GM12801 (cell line): Measurements from ENCODE around the gene HOXA4.

Experiments used
- TF ChIP-seq, protein P1 (sequence below): IDR thresholded peaks from one replicate; pipeline ENCODE4 v1.5.1; 2011; ENCODE audit warnings: control low read depth; ENCODE audit not compliant: insufficient read length; ENCODE audit errors: extremely low read depth

The HOXA4 gene

GRCh38 chr7:27176524-27176845, 45.9 kb upstream of the HOXA4 start:
- TF ChIP-seq, protein P1, sequence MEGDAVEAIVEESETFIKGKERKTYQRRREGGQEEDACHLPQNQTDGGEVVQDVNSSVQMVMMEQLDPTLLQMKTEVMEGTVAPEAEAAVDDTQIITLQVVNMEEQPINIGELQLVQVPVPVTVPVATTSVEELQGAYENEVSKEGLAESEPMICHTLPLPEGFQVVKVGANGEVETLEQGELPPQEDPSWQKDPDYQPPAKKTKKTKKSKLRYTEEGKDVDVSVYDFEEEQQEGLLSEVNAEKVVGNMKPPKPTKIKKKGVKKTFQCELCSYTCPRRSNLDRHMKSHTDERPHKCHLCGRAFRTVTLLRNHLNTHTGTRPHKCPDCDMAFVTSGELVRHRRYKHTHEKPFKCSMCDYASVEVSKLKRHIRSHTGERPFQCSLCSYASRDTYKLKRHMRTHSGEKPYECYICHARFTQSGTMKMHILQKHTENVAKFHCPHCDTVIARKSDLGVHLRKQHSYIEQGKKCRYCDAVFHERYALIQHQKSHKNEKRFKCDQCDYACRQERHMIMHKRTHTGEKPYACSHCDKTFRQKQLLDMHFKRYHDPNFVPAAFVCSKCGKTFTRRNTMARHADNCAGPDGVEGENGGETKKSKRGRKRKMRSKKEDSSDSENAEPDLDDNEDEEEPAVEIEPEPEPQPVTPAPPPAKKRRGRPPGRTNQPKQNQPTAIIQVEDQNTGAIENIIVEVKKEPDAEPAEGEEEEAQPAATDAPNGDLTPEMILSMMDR: no peak

- TF ChIP-seq, protein P1: no peak
These were observed 45.3 kb upstream of the HOXA4 start for GRCh38 chr7:27175626-27176523.

DNA sequence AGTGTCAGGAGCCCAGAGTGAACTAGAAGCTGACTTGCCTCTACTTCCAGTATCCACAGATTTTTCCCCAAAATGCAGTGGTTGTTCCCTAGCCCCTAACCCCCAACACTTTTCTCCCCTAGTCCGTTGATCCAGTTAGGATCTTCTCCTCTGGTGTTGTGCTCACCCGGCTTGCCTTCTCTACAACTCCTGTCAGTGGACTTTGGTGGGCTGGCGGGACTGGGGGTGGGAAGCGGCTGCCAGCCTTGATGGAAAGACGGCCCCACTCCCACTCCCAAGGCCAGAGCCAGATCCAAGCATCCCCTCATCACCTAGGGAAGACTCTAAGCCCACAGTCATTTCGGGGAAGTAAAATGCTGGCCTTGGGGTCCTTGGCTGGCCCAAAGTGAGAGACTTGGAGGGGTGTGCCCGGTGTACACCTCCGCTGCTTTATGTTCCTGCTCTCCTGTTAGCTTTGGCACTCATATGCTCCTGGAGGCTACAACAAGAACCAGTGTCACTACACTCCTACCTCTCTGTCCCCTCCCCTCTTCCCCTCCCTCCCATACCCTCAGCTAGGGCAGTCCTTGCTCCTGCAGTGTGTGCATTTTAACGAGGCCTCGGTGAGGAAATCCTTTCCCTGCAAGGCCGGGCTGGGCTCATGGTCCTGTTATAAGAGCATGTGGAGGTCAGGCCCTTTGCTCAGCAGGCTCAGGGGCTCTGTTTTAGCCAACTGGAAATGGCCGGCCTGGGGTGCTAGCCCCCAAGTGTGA, 44.5 kb upstream of the HOXA4 start:
- TF ChIP-seq, protein P1: no peak

GRCh38 chr7:27173956-27174873, 43.7 kb upstream of the HOXA4 start, which contains the start of gene HOXA10:
Gene HOXA10 (minus strand): TSS chr7:27174320. CDS start chr7:27174306, 14 bp downstream.
- TF ChIP-seq, protein P1: no peak

DNA sequence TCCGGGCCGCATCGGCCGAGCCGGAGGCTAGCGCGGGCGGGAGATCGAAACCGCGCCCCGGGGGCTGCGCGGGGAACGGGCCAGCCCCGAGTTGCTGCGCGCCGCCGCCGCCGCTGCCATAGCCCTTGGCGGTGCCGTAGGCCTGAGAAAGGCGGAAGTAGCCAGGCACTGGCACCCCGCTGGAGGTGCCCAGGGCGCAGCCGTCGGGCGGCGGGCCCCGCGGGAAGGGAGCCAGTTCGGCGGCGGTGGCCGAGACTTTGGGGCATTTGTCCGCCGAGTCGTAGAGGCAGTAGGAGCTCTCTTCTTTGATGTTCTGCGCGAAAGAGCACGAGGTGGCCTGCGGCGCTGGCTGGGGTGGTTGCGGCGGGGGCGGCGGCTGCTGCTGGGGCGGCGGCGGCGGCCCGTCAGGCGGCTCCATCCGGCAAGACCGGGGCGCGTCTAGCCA, 43.0 kb upstream of the HOXA4 start:
- TF ChIP-seq, protein P1: no peak

- TF ChIP-seq, protein P1: no peak
These were observed 42.4 kb upstream of the HOXA4 start for GRCh38 chr7:27172823-27173510.
